PFSK-1 (cell line): ENCODE results near the gene CCS.

Source experiments
- POLR2AphosphoS5 ChIP-seq: IDR thresholded peaks from 2 replicates; pipeline ENCODE4 v1.6.1; 2012; ENCODE audit warnings: low read depth, mild to moderate bottlenecking, control low read depth, low read length, moderate library complexity
- SIN3A ChIP-seq: IDR thresholded peaks from 2 replicates; pipeline ENCODE4 v1.6.1; 2012; ENCODE audit warnings: mild to moderate bottlenecking, low read length, moderate library complexity, borderline replicate concordance; ENCODE audit not compliant: insufficient read depth

GRCh38 chr11:66581261-66581660 is 11.7 kb upstream of the CCS start:
- no peak for TF ChIP-seq SIN3A
- TF ChIP-seq POLR2AphosphoS5 = no peak
